Activated naive CD4-positive, alpha-beta T cell treated with anti-CD3 and anti-CD28 coated beads, Interleukin-2, amount 10 ng/mL, durations not matched to agents 7 days and 5 days (primary cell): ENCODE measurements around the gene DDX11.
"Not testable (repeated sequence)": the region's sequence is repeated elsewhere in the genome, so short reads cannot be mapped to it uniquely, and the experiment has no call there.

Experiments
- CTCF ChIA-PET: fragments of 350-600 bp; sonication (Branson Sonifier 250); formaldehyde crosslinking; loops from one replicate; lab custom pipeline; 2021; ENCODE audit warnings: antibody characterized with exemption; lab: Charles Lee
- DNase-seq: peaks from one replicate; pipeline ENCODE4 v3.0.0-alpha.2; 2020
- H3K27ac Mint-ChIP-seq: one replicate; pipeline ENCODE4 v1.8.0; 2021; ENCODE audit warnings: mild to moderate bottlenecking, moderate library complexity, mixed read lengths
- H3K27me3 Mint-ChIP-seq: one replicate; pipeline ENCODE4 v1.8.0; 2021; ENCODE audit warnings: mild to moderate bottlenecking, mixed read lengths
- H3K36me3 Mint-ChIP-seq: one replicate; pipeline ENCODE4 v1.8.0; 2021; ENCODE audit warnings: mixed read lengths
- H3K4me1 Mint-ChIP-seq: one replicate; pipeline ENCODE4 v1.8.0; 2021; ENCODE audit warnings: mixed read lengths
- H3K4me3 Mint-ChIP-seq: one replicate; pipeline ENCODE4 v1.8.0; 2021; ENCODE audit warnings: mild to moderate bottlenecking, moderate library complexity, mixed read lengths
- H3K9me3 Mint-ChIP-seq: one replicate; pipeline ENCODE4 v1.8.0; 2021; ENCODE audit warnings: mixed read lengths

DDX11 gene

DNA sequence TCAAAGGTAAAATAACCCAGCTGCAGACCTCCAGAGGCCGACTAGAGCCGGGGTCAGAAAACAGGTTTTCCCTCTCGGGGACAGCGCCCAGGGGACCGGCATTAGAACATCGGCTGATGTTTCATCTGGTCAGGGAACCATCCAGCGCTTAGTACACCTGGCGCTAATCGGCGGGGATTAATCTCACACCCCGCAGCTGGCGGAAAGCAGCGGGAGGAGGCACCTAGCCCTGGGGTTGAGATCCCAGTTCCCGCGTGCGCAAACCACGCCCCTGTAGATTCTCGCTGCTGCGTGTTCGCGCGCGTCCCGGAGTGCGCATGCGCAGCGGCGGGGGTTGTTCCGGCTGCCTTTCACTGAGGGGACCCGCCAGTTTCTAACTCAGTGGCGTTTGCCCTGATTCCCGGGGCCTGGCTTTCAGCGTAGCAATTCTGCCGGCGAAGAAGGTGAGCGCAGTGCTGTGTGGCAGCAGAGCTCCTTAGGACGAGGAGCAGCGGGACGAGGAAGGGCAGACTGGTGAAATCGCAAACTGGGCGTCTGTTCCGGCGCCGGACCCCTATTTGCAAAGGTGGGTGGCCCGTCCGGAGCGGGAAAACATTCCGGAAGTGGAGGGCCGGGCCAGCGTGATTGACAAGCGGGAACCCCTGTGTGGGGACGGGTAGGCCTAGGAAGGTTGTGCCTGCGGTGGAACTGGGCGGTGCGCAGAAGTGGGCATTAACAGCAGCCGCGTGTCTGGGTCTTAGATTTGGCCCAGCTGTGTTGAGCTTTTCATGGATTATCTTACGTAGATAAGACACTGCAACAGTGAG is at the start of gene DDX11:
Gene DDX11 (plus strand): TSS at position 334 of the 806 bp plus-strand sequence. CDS start 4,534 bp downstream, outside the sequence.
- H3K27ac Mint-ChIP-seq = peak within 1 kb of the TSS; percentile 93
- CTCF ChIA-PET, H3K27me3 Mint-ChIP-seq: not testable (repeated sequence)

GRCh38 chr12:31026202-31026601 is 47.5 kb upstream of the DDX11 start:
- DNase-seq = no peak
- Mint-ChIP-seq H3K4me1 (no peaks in the 10 kb centered on the region), H3K27me3 (peaks cover 19% of the 10 kb centered on the region), H3K36me3 (no peaks in the 10 kb centered on the region), H3K9me3 (no peaks in the 10 kb centered on the region), H3K27ac (no peak overlapping the region), H3K4me3 (no peak overlapping the region)
- CTCF ChIA-PET = no interaction called here

More for the DNA sequence above, at the start of gene DDX11:
- not testable (repeated sequence) for H3K9me3 Mint-ChIP-seq
- Mint-ChIP-seq H3K36me3 (peaks cover 17% of the 10 kb centered on the region), H3K4me1 (peaks cover 48% of the 10 kb centered on the region), H3K4me3 (peak within 1 kb of the TSS; percentile 93)
- peak; percentile 95 for DNase-seq

DNA sequence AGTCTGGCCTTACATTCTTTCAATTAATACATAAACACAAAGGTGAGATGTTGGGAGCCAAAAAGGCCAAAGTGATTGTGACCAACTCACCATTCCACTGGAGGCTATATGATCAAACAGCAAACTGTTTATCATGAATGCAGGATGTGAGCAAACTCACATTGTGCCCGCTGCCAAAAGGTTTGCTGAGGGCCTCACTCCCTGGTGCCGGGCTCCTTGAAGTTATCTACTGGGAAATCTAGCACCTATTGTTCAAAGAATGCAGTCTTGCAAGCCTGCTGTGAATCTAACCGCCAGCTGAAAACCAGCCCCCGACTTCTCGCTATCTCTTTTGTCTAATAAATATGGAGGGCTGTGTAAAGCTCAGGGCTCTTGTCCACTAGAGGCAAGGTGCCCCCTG is 46.7 kb upstream of the DDX11 start:
- DNase-seq, H3K4me1 Mint-ChIP-seq, H3K27ac Mint-ChIP-seq, H3K36me3 Mint-ChIP-seq, CTCF ChIA-PET, H3K4me3 Mint-ChIP-seq, H3K9me3 Mint-ChIP-seq: not testable (repeated sequence)
- H3K27me3 Mint-ChIP-seq = peaks cover 18% of the 10 kb centered on the region

DNA sequence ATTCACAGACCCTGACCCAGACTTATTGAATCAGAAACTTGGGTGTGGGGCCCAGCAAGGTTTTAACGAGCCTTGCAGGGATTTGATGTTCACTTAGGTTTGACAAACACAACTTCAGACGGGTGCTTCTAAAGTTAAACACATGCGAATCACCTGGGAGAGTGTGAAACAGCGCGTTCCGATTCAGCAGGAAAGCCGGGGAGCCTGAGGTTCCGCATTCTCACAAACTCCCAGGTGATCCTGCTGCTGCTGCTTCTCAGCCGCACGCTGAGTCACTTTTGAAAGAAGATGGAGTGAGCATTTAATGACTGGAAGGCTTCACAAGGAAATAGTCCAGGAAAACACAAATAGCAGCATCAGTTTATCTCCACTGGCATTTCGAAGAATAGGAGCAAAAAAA is 44.2 kb upstream of the DDX11 start:
- CTCF ChIA-PET = no interaction called here

GRCh38 chr12:31029916-31030562 is 43.6 kb upstream of the DDX11 start:
- no peaks in the 10 kb centered on the region for H3K4me1 Mint-ChIP-seq
- H3K27me3 Mint-ChIP-seq = peaks cover 20% of the 10 kb centered on the region
- H3K36me3 Mint-ChIP-seq = no peaks in the 10 kb centered on the region
- no peak overlapping the region for H3K4me3 Mint-ChIP-seq
- no peaks in the 10 kb centered on the region for H3K9me3 Mint-ChIP-seq
- no peak for DNase-seq
- CTCF ChIA-PET = no interaction called here
- H3K27ac Mint-ChIP-seq = no peak overlapping the region

More for the DNA sequence above, 44.2 kb upstream of the DDX11 start:
- no peak overlapping the region for H3K4me3 Mint-ChIP-seq
- DNase-seq = no peak
- no peaks in the 10 kb centered on the region for H3K4me1 Mint-ChIP-seq
- H3K27me3 Mint-ChIP-seq = peaks cover 20% of the 10 kb centered on the region
- H3K9me3 Mint-ChIP-seq = no peaks in the 10 kb centered on the region
- no peak overlapping the region for H3K27ac Mint-ChIP-seq
- no peaks in the 10 kb centered on the region for H3K36me3 Mint-ChIP-seq

DNA sequence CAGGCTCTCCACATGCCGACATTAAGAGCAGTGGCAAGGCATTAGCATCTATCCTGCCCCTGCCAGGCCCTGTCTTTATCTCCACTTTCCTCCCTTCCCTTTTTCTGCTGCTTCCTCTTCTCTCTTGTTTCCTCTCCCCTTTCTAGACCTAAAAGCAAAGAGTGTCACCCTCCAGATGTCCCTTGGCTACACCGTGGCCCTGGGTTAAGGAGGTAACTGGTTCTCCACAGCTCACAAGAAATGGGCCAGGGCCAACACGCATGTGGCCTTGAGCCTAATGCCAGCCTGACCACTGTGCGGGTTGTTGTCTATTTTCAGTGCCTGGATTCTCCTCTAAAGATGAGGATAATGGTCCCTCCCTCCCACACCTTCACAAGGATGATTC is 41.7 kb upstream of the DDX11 start:
- no peak for DNase-seq
- no peak overlapping the region for H3K4me3 Mint-ChIP-seq
- H3K27me3 Mint-ChIP-seq = peaks cover 25% of the 10 kb centered on the region
- CTCF ChIA-PET = interaction anchor here (1.0 kb wide), 1 partner anchor 180 kb away, joined by 4 read pairs; no protein-coding TSS in a partner anchor
- H3K9me3 Mint-ChIP-seq = no peaks in the 10 kb centered on the region
- no peaks in the 10 kb centered on the region for H3K36me3 Mint-ChIP-seq
- no peak overlapping the region for H3K27ac Mint-ChIP-seq
- peaks cover 3% of the 10 kb centered on the region for H3K4me1 Mint-ChIP-seq

DNA sequence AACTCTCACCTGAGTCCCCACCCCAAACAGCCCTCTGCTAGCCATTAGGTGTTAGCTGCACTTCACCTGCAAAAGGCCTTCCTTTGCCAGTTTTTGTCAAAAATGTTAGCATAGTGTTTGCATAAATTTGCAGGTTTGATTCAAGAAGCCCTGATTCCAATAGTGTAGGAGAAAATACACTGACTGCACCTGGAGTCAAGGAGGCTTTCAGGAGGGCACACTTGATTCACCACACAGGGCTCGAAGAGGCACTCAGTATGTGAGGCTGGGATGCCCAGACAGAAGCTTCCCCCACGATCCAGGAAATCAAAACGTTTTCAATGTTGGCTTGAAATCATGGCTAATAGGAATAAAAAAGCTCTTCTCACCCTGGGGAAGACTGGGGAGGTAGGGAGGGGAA is 40.5 kb upstream of the DDX11 start:
- CTCF ChIA-PET = no interaction called here
- peaks cover 28% of the 10 kb centered on the region for H3K27me3 Mint-ChIP-seq
- no peak overlapping the region for H3K27ac Mint-ChIP-seq
- DNase-seq = no peak
- peaks cover 3% of the 10 kb centered on the region for H3K4me1 Mint-ChIP-seq
- H3K4me3 Mint-ChIP-seq = no peak overlapping the region
- H3K9me3 Mint-ChIP-seq = no peaks in the 10 kb centered on the region
- no peaks in the 10 kb centered on the region for H3K36me3 Mint-ChIP-seq

GRCh38 chr12:31033681-31034080 is 40.0 kb upstream of the DDX11 start:
- no peak for DNase-seq
- no peaks in the 10 kb centered on the region for H3K36me3 Mint-ChIP-seq
- H3K27ac Mint-ChIP-seq = no peak overlapping the region
- H3K4me1 Mint-ChIP-seq = peaks cover 3% of the 10 kb centered on the region
- H3K4me3 Mint-ChIP-seq = no peak overlapping the region
- peaks cover 33% of the 10 kb centered on the region for H3K27me3 Mint-ChIP-seq
- CTCF ChIA-PET = no interaction called here
- H3K9me3 Mint-ChIP-seq = no peaks in the 10 kb centered on the region

GRCh38 chr12:31034372-31034771 is 39.3 kb upstream of the DDX11 start:
- Mint-ChIP-seq H3K9me3 (no peaks in the 10 kb centered on the region), H3K36me3 (no peaks in the 10 kb centered on the region), H3K27ac (no peak overlapping the region), H3K4me3 (no peak overlapping the region), H3K27me3 (peaks cover 37% of the 10 kb centered on the region), H3K4me1 (peaks cover 3% of the 10 kb centered on the region)
- DNase-seq = no peak
- CTCF ChIA-PET = no interaction called here

DNA sequence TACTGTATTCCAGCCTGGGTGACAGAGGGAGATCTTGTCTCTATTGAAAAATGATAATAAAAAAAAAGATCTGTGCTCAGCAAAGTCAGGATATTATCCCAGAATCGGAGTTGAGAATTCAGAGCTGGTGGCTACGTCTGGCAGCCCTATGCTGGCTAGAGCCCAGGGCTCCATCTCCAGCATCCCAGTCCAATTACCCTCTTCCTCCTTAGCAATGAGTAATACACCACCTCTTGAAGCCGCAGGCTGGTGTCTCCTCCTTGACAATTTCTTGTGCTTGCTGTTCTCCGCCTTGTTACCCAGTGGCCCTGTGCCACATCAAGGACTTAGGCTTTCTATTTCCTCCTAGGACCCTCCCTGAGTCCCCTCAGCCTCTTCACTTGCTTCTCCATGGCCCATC is 38.4 kb upstream of the DDX11 start:
- Mint-ChIP-seq H3K27ac (no peak overlapping the region), H3K27me3 (peaks cover 37% of the 10 kb centered on the region), H3K4me3 (no peak overlapping the region), H3K9me3 (no peaks in the 10 kb centered on the region), H3K4me1 (peaks cover 3% of the 10 kb centered on the region), H3K36me3 (no peaks in the 10 kb centered on the region)
- CTCF ChIA-PET = no interaction called here
- no peak for DNase-seq

DNA sequence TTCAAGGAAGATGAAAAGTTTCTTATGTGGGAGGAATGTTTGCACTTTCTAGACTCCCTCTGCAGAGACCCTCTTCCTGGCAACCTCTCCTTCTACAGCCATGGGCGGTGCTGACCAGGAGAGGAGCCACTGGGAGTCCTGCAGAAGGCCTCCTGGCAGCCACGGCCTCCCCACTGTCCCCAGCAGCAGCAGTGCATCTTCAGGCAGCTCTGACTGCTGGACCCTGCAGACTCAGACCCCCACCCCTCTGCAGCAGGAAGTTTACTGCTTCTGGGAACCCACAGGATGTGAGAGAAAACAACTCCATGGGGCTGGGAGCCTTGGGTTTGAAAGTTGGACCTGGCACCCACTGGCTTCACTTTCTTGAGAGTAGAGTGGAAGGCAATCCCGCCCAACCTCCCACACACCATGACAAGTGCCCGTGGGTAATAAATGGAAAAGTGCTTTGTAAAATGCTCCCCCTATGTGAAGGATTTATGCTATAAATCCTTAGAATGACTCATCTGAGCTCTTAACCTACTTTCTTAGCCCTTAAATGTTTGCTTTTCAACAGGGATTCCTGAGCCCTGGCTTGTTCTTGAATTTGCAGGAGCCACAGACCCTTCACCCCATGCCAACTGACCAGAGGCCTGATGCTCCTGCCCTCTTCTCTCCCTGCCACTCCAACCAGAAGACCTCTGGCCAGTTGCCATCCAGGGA is 37.5 kb upstream of the DDX11 start:
- CTCF ChIA-PET = no interaction called here
- H3K36me3 Mint-ChIP-seq = no peaks in the 10 kb centered on the region
- peaks cover 3% of the 10 kb centered on the region for H3K4me1 Mint-ChIP-seq
- H3K27ac Mint-ChIP-seq = no peak overlapping the region
- no peak overlapping the region for H3K4me3 Mint-ChIP-seq
- no peak for DNase-seq
- no peaks in the 10 kb centered on the region for H3K9me3 Mint-ChIP-seq
- H3K27me3 Mint-ChIP-seq = peaks cover 37% of the 10 kb centered on the region

- no peaks in the 10 kb centered on the region for H3K9me3 Mint-ChIP-seq
- no peak for DNase-seq
- H3K27me3 Mint-ChIP-seq = peaks cover 43% of the 10 kb centered on the region
- H3K4me3 Mint-ChIP-seq = no peak overlapping the region
- H3K27ac Mint-ChIP-seq = no peak overlapping the region
- peaks cover 3% of the 10 kb centered on the region for H3K4me1 Mint-ChIP-seq
- CTCF ChIA-PET = no interaction called here
- H3K36me3 Mint-ChIP-seq = no peaks in the 10 kb centered on the region
Observed at GRCh38 chr12:31037028-31037427, 36.6 kb upstream of the DDX11 start.

DNA sequence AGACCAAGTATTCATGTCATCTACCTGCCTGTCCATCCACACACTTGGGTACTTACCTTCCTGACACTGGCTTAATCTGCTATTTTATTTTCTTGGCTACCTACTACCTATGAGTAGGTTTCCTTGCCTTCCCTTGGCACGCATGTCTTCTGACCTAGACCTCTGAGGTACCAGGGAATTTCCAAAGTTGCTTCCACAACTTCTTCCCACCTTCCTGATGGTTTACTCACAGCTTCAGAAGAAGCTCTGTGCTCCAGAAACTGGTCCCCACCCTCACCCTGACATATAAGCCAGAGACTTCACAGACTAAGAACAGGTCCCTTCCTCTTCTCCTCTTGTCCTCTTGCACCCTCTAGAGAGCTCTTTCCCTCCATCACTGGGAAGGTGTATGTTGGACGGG is 35.7 kb upstream of the DDX11 start:
- Mint-ChIP-seq H3K36me3 (no peaks in the 10 kb centered on the region), H3K4me1 (peaks cover 3% of the 10 kb centered on the region), H3K27me3 (peaks cover 43% of the 10 kb centered on the region), H3K9me3 (no peaks in the 10 kb centered on the region), H3K27ac (no peak overlapping the region), H3K4me3 (no peak overlapping the region)
- DNase-seq = no peak
- CTCF ChIA-PET = no interaction called here

- Mint-ChIP-seq H3K27me3 (peaks cover 32% of the 10 kb centered on the region), H3K36me3 (no peaks in the 10 kb centered on the region), H3K4me3 (no peak overlapping the region), H3K9me3 (no peaks in the 10 kb centered on the region), H3K4me1 (peaks cover 3% of the 10 kb centered on the region), H3K27ac (no peak overlapping the region)
- CTCF ChIA-PET = no interaction called here
- DNase-seq = no peak
Observed at GRCh38 chr12:31041033-31041564, 32.6 kb upstream of the DDX11 start.
